Stimulated activated CD4-positive, alpha-beta T cell treated with anti-CD3 and anti-CD28 coated beads, Interleukin-4, amount 100 ng/mL, for 1 hour (primary cell): ENCODE data around the gene ENOSF1.

Experiments used
- DNase-seq: peaks from one replicate; pipeline ENCODE4 v3.0.0-alpha.2; 2020

The ENOSF1 gene

DNA sequence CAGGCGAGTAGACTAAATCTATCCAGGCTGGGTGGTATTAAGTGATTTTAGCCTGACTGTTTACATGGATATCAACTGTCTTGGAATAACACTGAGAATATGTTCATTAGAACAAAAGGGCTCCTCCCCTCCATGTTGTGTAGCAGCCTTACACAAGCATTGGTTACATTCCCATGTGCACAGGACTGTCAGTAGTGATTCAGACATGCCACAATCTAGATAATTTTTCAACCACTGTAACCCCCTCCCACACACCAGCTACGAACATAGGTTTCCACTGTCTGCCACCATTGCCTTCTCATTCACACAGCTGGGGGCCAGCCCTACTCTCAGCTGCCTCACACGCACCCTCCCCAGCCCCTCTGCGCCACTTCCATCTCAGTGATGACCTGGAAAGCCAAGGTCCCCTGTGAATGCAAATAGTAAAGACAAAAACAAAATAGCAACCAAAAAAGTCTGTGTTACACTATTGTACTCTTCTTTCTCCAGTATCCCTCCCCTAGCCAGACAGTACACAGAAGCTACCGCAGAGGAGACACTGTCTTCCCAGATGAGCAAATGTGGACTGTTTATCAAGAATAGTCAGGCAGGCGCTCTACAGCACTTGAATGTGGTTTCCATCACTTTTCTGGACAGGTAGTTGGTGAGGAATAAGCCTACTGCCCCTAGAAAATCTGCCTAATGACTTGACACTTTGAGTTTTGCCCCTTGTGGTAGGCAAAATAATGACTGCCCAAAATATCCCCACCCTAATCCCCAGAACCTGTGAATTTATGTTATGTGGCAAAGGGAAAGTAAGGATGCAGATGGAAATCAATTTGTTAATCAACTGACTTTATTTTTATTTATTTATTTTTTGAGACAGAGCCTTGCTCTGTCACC, 82.9 kb downstream of the ENOSF1 start:
- no peak for DNase-seq

DNA sequence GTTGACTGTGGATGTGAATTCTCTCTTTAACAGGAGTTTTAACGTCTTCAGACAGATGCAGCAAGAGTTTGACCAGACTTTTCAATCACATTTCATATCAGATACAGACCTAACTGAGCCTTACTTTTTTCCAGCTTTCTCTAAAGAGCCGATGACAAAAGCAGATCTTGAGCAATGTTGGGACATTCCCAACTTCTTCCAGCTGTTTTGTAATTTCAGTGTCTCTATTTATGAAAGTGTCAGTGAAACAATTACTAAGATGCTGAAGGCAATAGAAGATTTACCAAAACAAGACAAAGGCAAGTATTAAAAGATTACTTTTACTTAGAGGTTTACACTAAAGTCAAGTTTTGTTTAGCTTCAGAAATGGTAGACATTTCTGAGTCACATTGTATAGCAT, 85.2 kb downstream of the ENOSF1 start:
- no peak for DNase-seq

DNA sequence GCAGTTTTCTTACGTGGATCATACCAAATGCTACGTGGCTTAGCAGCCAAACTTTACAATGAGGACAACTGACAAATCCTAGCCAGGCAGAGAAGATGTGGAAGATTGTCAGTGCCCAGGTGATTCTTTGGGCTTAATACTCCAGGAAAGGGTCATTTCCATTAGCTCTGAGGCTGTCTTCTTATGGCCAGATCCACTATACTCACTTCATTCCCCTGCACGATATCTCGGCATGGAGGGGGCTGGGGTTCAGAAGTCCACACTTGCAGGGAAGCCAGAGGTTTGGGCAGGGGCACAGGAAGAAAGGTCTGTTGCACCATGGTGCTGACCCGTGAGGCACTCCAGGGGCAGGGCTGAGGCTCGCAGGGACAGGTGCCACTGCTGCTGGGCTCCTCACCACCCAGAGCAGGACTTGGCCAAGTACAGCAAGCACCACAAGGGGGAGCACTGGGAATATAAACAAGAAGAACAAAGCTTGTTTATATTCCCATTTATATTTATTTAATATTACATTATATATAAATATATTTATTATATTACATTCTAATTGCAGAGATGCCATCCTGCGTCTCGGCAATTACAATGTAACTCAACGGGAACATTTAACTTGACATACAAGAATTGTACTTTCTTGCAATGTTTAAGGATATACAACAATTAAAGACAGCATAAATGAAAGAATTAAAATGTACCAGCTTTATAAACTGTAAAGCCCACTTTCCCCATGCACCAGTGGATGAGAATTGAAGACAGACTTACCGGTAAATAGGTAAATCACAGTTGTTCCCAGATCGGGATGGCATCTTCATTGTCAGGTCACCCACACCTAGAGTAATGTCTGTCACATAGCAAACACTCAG, 88.4 kb downstream of the ENOSF1 start:
- peak; percentile 60 for DNase-seq

DNA sequence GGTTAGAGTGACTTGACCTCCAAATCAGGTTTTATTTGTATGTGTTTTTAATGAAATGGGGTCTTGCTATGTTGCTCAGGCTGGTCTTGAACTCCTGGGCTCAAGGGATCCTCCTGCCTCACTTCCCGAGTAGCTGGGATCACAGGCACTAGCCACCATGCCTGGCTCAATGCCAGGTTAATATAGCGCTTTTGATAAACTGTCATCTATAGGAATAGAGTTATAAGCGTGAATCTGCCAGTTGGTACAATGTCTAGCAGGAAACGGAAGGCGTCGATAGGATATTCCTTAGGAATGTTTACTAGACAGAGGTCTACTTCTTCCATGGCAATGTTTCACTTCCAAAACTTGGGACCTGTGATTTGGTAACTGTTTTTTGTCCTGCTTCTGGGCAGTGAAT, 90.1 kb downstream of the ENOSF1 start:
- DNase-seq = no peak

DNA sequence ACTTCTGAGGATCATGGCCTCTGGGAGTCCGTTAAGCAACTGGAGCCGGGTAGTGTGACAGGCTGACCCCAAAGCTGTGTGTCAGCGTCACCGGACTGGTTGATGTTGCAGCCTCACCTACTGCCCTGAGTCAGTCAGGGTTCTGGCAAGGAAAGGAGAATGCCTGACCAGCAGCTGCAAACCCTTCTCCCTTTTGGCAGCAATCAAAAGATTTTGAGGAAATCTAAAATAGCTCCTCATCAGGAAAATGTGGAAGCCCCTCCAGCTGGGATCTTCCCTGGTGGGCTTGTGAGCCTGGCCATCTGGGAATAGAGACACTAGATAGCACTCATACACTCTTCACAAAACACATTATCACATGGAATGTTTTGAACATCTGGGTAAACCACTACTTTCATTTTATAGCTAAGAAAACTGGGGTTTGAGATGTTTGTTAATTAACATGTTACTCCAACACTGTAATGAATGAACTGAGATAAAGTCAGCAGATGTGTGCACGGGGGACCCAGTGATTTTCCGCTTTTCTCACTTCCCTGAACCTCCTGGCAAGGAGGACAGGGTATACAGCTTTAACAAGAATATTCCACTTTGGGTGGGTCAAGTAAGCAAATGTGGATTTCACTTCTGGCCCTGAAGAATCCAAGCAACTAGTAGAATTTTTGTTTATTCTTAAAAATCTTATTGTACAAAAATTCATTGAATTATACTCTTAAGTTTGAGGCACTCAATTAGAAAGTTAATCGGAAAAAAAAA, 91.0 kb downstream of the ENOSF1 start:
- DNase-seq = no peak
